CD4-positive, alpha-beta T cell treated with Interleukin-6 at 100 ng/mL for 8 hours (primary cell): ENCODE results near the gene CRAT.

Experiments used
- DNase-seq: peaks from one replicate; pipeline ENCODE4 v3.0.0-alpha.2; 2020; ENCODE audit warnings: mixed read lengths, low spot score

The CRAT gene

GRCh38 chr9:129109952-129110739, 447 bp downstream of the CRAT start:
- DNase-seq, result no peak

GRCh38 chr9:129109537-129109903, 1.1 kb downstream of the CRAT start:
- no peak for DNase-seq

GRCh38 chr9:129108805-129109536, 1.6 kb downstream of the CRAT start:
- no peak for DNase-seq

- DNase-seq, result no peak
These were observed 2.3 kb downstream of the CRAT start for GRCh38 chr9:129108083-129108804.

- DNase-seq, result no peak
These were observed 2.9 kb downstream of the CRAT start for GRCh38 chr9:129107651-129108050.

- DNase-seq, result no peak
These were observed 4.5 kb downstream of the CRAT start for GRCh38 chr9:129105857-129106694.

- DNase-seq, result no peak
These were observed 6.5 kb downstream of the CRAT start for GRCh38 chr9:129104051-129104450.

- DNase-seq, result no peak
These were observed 7.0 kb downstream of the CRAT start for GRCh38 chr9:129103595-129103965.

- no peak for DNase-seq
These were observed 7.6 kb downstream of the CRAT start for GRCh38 chr9:129102791-129103594.

- no peak for DNase-seq
These were observed 8.5 kb downstream of the CRAT start for GRCh38 chr9:129102095-129102525.

- DNase-seq, result no peak
These were observed 9.3 kb downstream of the CRAT start for GRCh38 chr9:129101279-129101678.

- DNase-seq, result no peak
These were observed 10.0 kb downstream of the CRAT start for GRCh38 chr9:129100383-129101169.

- no peak for DNase-seq
These were observed 12.3 kb downstream of the CRAT start for GRCh38 chr9:129098328-129098727.

GRCh38 chr9:129097671-129098306, 12.8 kb downstream of the CRAT start:
- DNase-seq, result no peak

GRCh38 chr9:129095908-129096307, 14.7 kb downstream of the CRAT start:
- DNase-seq, result no peak

GRCh38 chr9:129095170-129095667, 15.4 kb downstream of the CRAT start:
- DNase-seq, result no peak

- DNase-seq, result no peak
These were observed 16.0 kb downstream of the CRAT start for GRCh38 chr9:129094387-129095169.

- no peak for DNase-seq
These were observed 16.8 kb downstream of the CRAT start for GRCh38 chr9:129093602-129094386.
